Hematopoietic multipotent progenitor cell treated with erythropoietin and hydrocortisone succinate and interleukin-3 and kit ligand, for 4 days (in vitro differentiated cells): ENCODE results near the gene ABCB11.
"Not testable (repeated sequence)": the region's sequence is repeated elsewhere in the genome, so short reads cannot be mapped to it uniquely, and the experiment has no call there.

Experiments used
- DNase-seq: peaks from one replicate; pipeline ENCODE4 v3.0.0-alpha.2; 2015

The ABCB11 gene

DNA sequence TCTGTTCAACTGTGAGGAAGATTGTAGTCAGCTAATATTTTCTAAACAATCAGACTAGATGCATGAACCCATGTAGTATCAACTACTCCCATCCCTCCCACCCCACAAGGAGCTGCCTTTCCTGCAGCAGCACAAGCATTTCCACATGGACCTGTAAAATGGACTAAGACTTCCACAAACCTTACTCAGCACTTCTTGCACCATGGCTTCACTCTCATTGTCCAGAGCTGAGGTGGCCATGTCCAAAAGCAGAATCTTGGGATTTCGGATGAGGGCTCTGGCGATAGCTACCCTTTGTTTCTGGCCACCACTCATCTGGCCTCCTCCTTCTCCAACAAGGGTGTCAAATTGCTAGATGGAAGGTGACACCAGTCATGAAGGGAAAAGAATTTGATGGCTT lies 61.3 kb downstream of the ABCB11 start:
- DNase-seq, result no peak

DNA sequence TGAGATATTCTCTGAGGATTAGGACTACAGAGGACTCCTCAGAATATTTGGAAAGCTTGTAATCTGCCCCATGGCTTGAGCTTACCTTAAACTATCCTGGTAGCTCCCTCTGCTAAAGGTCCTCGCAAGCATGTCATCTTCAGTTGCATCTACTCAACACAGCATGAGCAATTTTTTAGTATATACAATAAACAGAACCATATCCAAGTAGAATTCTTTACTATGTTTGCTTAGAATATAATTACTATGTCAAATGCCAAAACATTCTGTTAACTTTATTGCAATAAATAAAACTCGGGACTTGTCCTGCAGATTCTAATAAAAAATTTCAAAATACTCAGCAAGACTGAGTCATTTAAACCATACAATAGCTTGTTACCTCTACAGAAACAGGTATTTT lies 62.8 kb downstream of the ABCB11 start:
- no peak for DNase-seq

- peak; percentile 68 for DNase-seq
Observed at GRCh38 chr2:168964251-168964807, 66.8 kb downstream of the ABCB11 start.

- no peak for DNase-seq
Observed at GRCh38 chr2:168962636-168963035, 68.5 kb downstream of the ABCB11 start.

GRCh38 chr2:168961450-168962229 lies 69.5 kb downstream of the ABCB11 start:
- DNase-seq, result peak; percentile 90

DNA sequence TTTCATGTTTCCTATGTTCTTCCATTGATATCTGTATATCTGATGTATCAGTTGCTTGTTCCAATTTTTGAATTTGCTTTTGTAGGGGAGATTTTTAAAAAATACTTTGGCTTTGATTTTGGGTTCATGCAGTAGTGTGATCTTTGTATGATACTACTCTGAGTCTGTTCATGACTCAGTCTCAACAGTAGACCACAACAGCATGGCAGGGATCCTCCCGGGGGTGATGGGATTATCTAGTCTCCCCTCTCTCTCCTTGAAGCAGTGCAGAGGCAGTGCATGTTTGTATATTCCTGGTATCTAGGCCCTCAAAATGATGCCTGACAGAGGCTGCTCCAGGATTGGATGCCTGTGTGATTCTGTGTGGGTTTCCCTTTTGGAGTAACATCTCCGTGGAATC lies 74.7 kb downstream of the ABCB11 start:
- no peak for DNase-seq

DNA sequence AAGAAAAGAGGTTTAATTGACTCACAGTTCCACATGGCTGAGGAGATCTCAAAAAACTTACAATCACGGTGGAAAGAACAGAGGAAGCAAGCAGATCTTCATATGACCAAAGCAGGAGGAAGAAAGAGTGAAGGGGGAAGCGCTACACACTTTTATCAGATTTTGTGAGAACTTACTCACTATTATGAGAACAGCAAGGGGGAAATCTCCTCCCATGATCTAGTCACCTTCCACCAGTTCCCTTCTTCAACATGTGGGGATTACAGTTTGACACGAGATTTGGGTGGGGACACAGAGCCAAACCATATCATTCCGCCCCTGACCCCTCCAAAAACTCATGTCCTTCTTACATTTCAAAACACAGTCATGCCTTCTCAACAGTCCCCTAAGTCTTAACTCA lies 75.8 kb downstream of the ABCB11 start:
- no peak for DNase-seq

- DNase-seq, result no peak
Observed at GRCh38 chr2:168954256-168954655, 76.9 kb downstream of the ABCB11 start.

- no peak for DNase-seq
Observed at GRCh38 chr2:168952424-168952823, 78.7 kb downstream of the ABCB11 start.

DNA sequence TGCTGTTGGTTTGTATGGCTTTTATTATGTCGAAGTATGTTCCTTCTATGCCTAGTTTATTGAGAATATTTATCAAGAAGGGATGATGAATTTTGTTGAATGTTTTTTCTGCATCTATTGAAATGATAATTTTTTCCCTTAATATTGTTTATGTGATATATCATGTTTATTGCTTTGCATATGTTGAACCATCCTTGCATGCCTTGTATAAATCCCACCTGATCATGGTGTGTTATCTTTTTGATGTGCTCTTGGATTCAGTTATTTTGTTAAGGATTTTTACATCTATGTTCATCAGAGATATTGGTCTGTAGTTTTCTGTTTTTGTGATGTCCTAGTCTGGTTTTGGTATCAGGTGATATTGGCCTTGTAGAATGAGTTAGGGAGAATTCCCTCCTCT lies 79.3 kb downstream of the ABCB11 start:
- DNase-seq, result no peak

GRCh38 chr2:168949324-168949723 lies 81.8 kb downstream of the ABCB11 start:
- no peak for DNase-seq

DNA sequence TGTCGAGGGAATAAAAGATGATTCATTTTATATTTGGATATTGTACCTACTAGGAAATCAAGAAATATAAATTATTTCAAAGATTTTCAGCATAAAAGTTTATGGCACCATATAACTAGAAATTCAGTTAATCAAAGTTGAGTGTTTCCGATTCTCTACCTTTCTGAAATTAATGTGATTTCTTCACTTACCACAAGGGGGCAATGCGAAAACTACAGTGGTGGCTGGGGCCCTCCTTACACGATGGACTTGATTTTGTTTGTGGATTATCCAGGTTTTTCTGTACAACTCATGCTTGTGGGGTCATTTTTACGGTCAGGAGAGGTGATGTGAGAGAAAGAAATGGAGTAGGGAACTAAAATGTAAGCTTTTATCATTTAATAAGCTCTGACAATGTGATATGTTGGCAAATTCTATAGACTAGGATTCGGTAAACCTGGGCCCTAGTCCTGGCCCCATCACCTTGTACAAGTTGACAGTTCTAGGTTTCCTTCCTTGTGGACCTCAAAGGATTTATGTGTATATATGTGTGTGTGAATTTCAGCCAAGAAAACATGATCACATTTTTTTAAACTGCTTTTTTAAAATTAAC lies 82.4 kb downstream of the ABCB11 start:
- DNase-seq, result peak; percentile 61

DNA sequence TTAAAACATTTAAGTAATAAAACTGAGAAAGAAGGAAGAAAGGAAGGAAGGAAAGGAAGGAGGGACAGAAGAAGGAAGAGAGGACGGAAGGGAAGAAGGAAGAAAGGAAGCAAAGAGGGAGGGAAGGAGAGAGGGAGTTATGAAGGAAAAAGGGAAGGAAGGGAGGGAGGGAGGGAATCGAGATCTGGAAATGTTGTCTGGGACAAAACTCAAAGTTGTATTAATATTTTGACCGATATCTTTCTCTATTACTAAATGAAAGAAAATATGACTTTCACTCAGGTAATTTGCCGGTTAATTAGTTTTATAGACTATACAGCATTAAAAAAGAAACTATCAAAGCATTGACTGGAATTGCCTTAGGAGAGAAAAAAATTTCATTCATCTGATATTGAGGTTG lies 85.6 kb downstream of the ABCB11 start:
- DNase-seq, result no peak

DNA sequence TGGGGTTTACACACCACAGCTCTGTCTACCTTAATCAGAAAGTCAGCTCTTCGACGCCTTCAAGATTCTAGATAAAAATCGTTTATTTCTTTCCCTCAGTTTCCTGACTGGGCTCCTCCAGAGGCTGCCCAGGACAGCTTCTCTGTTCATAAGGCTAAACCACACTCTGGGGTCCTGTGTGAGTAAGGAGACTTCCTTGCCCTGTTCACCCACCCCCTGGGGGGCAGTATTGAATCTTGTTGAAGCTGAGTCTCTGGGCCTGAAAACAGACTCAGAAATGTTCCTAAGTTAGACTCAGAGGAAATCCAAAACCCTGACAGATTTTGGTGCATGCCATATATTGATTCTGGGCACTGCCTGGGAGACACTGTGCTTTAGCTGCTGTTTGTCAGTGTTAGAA lies 87.1 kb downstream of the ABCB11 start:
- peak; percentile 51 for DNase-seq

- DNase-seq, result peak; percentile 43
Observed at GRCh38 chr2:168941297-168941696, 89.8 kb downstream of the ABCB11 start.

- no peak for DNase-seq
Observed at GRCh38 chr2:168939918-168940317, 91.2 kb downstream of the ABCB11 start.

GRCh38 chr2:168939061-168939460 lies 92.1 kb downstream of the ABCB11 start:
- DNase-seq, result no peak

DNA sequence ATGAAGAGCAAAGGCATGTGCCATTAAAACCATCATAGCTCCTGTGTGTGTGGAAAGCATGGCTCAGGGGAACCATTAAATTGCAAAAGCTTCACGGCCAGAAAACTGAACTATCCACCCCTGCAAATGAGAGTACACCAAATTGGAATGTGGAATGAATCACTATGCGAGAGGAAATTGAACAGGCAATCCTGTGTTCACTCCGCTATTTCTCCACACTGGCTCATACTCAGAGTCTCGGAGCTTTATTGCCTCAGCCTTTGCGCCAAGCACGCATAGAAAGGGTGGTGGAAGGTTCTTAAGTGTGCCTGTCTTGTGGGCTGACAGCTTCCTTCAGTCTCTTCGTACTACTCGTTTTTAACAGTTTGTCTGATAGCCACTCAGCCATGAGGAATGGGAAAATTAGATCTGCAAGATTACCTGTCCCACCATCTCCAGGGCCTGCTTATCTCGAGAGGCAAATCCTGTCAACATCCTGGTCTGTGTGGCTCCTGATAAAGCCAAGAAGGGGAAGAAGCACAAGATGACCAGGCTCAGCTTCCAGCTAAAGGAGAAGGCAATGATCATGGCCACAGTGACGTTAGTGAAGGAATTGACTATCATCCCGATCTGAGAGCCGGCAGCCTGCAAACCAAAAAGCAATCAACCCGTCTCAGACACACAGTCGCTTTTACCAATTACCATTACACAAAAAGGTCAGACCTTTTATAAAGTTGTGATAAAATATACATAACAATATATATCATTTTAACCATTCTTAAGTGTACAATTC lies 95.1 kb downstream of the ABCB11 start:
- peak; percentile 87 for DNase-seq

DNA sequence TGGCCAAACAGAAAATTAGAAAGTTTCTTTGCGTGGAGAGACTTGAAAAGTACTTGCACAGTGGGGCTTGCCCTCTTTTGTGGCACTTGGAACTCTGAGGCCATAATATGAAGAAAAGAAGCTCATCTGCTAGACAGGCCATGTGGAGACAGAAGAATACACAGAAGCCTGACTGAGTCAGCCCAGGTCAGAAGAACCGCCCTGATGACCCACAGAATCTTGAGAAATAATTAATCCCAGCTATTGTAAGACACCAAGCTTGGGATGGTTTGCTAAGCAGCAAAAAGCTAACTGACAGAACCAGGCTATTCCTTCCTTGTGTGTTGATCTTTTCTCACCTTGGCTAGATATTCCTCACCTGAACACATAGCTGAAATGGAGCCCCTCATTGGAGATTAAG lies 96.3 kb downstream of the ABCB11 start:
- DNase-seq, result no peak

DNA sequence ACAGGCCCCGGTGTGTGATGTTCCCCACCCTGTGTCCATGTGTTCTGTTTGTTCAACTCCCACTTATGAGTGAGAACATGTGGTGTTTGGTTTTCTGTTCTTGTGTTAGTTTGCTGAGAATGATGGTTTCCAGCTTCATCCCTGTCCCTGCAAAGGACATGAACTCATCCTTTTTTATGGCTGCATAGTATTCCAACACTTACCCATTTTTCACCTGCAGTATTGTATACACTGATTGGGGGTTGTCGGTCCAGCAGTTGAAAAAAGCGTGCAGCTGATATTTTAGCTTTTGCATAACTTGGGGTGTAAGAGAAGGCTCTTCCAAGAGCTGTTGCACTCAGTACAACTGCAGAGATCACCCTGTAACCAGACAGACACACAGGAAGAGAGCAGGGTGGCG lies 99.0 kb downstream of the ABCB11 start:
- not testable (repeated sequence) for DNase-seq

- DNase-seq, result no peak
Observed at GRCh38 chr2:168930242-168930641, 100.9 kb downstream of the ABCB11 start.

DNA sequence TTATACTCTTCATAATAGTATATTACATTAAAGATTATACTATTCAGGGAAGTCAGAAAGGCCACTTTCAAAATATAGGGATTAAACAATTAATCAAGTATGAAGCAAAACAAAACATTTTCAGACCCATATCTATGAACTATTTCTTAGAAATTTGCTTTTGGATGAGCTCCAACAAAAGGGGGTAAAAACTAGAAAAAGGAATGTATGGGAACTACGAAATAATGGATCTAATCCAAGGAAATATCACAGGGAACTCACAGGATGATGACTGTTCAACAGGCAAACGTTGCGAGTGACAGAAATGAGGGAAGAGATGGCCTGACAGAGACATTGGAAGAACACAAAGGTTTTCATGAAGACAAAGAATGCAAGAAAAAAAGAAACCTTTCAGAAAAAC lies 102.1 kb downstream of the ABCB11 start:
- DNase-seq, result no peak

DNA sequence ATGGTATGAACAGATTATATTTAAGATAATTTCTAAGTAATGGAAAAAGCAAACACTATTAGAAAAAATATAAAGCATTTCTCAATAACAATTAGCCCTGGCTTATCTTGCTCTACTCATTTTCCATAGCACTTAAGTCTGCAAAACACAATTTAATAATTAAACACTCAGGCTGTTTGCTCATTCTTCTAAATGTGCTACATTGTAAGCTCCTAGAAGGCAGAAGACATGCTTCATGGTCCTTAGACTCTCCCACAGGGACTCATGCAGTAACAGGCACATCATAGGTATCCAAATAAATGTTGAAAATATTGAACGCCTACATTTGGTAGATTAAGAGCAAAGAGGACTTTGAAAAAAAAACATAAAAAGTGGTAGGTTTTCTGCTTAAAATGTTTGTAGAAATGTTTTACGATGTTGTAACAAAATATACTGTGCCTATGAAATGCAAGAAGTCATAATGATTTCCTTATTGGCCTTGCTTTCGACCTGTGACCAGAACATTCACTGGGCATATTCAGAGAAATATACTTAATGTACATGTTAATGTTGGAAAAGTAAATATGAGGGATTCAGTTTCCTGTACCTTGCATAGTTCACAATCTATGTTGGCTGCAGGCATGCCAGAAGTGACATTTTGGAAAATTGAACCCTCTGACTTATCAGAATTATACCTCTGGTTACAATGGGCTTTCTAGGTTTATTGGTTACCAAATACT lies 102.9 kb downstream of the ABCB11 start:
- DNase-seq, result no peak
